ENCODE data around the gene DIS3L2.

The DIS3L2 gene

DNA sequence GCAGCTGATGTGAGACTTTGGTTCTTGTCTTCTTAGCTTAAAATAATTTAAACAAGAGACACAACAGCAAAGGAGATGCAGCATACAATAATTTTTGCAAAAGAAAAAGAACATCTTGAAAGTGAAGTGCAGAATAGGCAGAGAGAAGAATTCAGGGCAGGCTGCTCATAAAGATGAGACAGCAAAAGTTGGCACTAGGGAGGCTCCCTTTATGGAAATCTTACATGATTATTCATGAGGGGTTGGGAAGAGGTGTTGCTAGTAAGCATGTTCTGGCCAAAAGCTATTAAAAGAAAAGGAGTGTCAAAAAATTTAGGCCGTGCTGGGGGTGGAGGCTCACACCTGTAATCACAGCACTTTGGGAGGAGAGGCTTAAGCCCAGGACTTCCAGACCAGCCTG, 412.8 kb downstream of the DIS3L2 start:
- no peak overlapping the region for H3K27ac ChIP-seq (ENCODE audit: poor library complexity, severe bottlenecking)
- H3K4me1 ChIP-seq (ENCODE audit: insufficient read depth, poor library complexity, severe bottlenecking), result peaks cover 4% of the 10 kb centered on the region
- no peak for ATAC-seq (ENCODE audit: low read depth)

DNA sequence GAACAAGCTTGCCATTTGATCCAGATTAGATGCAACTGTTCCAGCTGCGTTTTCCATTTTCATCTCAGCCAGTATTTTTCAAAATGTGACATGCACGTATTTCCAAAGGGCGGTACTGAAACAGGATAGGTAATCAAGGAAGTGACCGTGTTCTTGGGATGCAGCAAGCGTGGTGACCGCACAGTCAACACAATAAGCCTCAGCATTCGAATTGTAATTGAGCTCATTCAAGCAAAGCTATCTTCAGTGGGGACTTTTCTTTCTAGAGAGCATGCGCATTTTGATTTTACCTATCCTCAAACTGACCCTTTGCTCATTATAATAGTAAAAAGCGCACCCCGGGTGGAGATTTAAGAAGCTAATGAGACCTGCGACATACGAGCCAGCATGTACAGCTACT, 413.7 kb downstream of the DIS3L2 start:
- peaks cover 4% of the 10 kb centered on the region for H3K4me1 ChIP-seq (ENCODE audit: insufficient read depth, poor library complexity, severe bottlenecking)
- no peaks in the 10 kb centered on the region for H3K9me3 ChIP-seq (ENCODE audit: severe bottlenecking)
- DNase-seq (ENCODE audit: low spot score) (peak; percentile 9), ATAC-seq (ENCODE audit: low read depth) (no peak)
- TF ChIP-seq, protein P1, sequence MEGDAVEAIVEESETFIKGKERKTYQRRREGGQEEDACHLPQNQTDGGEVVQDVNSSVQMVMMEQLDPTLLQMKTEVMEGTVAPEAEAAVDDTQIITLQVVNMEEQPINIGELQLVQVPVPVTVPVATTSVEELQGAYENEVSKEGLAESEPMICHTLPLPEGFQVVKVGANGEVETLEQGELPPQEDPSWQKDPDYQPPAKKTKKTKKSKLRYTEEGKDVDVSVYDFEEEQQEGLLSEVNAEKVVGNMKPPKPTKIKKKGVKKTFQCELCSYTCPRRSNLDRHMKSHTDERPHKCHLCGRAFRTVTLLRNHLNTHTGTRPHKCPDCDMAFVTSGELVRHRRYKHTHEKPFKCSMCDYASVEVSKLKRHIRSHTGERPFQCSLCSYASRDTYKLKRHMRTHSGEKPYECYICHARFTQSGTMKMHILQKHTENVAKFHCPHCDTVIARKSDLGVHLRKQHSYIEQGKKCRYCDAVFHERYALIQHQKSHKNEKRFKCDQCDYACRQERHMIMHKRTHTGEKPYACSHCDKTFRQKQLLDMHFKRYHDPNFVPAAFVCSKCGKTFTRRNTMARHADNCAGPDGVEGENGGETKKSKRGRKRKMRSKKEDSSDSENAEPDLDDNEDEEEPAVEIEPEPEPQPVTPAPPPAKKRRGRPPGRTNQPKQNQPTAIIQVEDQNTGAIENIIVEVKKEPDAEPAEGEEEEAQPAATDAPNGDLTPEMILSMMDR (IDR thresholded peaks at IDR 0.05; ENCODE audit: poor library complexity, severe bottlenecking), result no peak
- no peak overlapping the region for H3K27ac ChIP-seq (ENCODE audit: poor library complexity, severe bottlenecking)
- H3K4me3 ChIP-seq (ENCODE audit: severe bottlenecking), result no peak overlapping the region
- no peaks in the 10 kb centered on the region for H3K36me3 ChIP-seq (ENCODE audit: low read depth)
- H3K27me3 ChIP-seq (ENCODE audit: insufficient read depth, poor library complexity, severe bottlenecking), result no peaks in the 10 kb centered on the region

More for the DNA sequence above, 412.8 kb downstream of the DIS3L2 start:
- Histone ChIP-seq H3K27me3 (ENCODE audit: insufficient read depth, poor library complexity, severe bottlenecking) (no peaks in the 10 kb centered on the region), H3K4me3 (ENCODE audit: severe bottlenecking) (no peak overlapping the region), H3K36me3 (ENCODE audit: low read depth) (no peaks in the 10 kb centered on the region), H3K9me3 (ENCODE audit: severe bottlenecking) (no peaks in the 10 kb centered on the region)
- TF ChIP-seq, protein P1 (IDR thresholded peaks at IDR 0.05; ENCODE audit: poor library complexity, severe bottlenecking), result no peak
- DNase-seq (ENCODE audit: low spot score), result no peak

DNA sequence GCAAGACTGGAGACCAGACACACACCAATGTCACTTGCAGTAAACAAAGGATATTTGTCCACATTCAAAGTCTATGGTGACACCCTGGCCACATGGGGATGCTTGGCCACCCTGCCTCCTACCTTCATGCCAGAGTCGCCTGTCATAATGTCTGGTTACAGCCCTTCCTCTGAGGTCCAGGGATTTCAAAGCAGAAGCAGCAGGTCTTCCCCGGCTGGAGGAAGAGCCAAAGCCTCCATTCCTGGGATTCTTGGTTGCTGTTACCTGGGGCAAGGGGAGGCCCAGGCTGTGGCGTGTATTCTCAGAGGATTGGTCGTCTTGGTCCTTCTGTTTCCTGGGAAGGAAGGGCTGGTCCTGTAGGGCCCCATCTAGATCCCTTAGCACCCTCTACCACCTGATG, 414.7 kb downstream of the DIS3L2 start:
- ATAC-seq (ENCODE audit: low read depth), result no peak
- Histone ChIP-seq H3K27ac (ENCODE audit: poor library complexity, severe bottlenecking) (no peak overlapping the region), H3K4me3 (ENCODE audit: severe bottlenecking) (no peak overlapping the region), H3K4me1 (ENCODE audit: insufficient read depth, poor library complexity, severe bottlenecking) (peaks cover 4% of the 10 kb centered on the region), H3K9me3 (ENCODE audit: severe bottlenecking) (no peaks in the 10 kb centered on the region), H3K36me3 (ENCODE audit: low read depth) (no peaks in the 10 kb centered on the region), H3K27me3 (ENCODE audit: insufficient read depth, poor library complexity, severe bottlenecking) (no peaks in the 10 kb centered on the region)
- TF ChIP-seq, protein P1 (IDR thresholded peaks at IDR 0.05; ENCODE audit: poor library complexity, severe bottlenecking), result no peak
- DNase-seq (ENCODE audit: low spot score), result peak; percentile 12

DNA sequence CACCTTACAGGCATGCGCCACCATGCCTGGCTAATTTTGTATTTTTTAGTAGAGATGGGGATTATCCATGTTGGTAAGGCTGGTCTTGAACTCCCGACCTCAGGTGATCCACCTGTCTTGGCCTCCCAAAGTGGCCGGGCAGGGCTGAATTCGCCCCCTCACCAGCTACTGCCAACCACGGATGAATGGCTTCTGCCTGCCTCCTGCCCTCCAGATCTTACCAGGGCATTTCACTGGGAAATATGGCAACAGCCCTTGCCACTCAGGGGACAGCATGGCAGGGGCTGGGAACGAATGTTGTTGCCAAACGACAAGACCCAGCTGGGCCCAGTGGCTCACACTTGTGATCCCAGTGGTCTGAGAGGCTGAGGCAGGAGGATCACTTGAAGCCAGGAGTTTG, 415.2 kb downstream of the DIS3L2 start:
- DNase-seq (ENCODE audit: low spot score), result peak; percentile 32
- H3K4me1 ChIP-seq (ENCODE audit: insufficient read depth, poor library complexity, severe bottlenecking), result peaks cover 4% of the 10 kb centered on the region
- TF ChIP-seq, protein P1 (IDR thresholded peaks at IDR 0.05; ENCODE audit: poor library complexity, severe bottlenecking), result no peak
- H3K27me3 ChIP-seq (ENCODE audit: insufficient read depth, poor library complexity, severe bottlenecking), result peaks cover 2% of the 10 kb centered on the region
- H3K27ac ChIP-seq (ENCODE audit: poor library complexity, severe bottlenecking), result no peak overlapping the region
- H3K4me3 ChIP-seq (ENCODE audit: severe bottlenecking), result no peak overlapping the region
- H3K36me3 ChIP-seq (ENCODE audit: low read depth), result no peaks in the 10 kb centered on the region
- H3K9me3 ChIP-seq (ENCODE audit: severe bottlenecking), result no peaks in the 10 kb centered on the region
- ATAC-seq (ENCODE audit: low read depth), result no peak

DNA sequence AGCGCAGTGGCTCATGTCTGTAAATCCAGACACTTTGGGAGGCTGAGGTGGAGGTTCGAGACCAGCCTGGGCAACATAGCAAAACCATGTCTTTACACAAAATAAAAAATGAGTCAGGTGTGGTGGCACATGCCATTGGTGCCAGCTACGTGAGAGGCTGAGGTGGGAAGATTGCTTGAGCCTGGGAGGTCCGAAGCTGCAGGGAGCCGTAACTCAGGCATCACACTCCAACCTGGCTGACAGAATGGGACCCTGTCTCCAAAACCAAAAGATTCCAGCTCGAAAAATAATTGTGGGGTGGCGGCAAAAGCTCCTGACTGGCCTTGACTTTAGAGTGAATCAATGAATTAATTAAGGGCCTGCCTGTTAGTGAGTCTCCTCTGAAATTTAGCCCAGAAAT, 415.8 kb downstream of the DIS3L2 start:
- Histone ChIP-seq H3K4me3 (ENCODE audit: severe bottlenecking) (no peak overlapping the region), H3K27ac (ENCODE audit: poor library complexity, severe bottlenecking) (no peak overlapping the region), H3K9me3 (ENCODE audit: severe bottlenecking) (no peaks in the 10 kb centered on the region), H3K27me3 (ENCODE audit: insufficient read depth, poor library complexity, severe bottlenecking) (peaks cover 7% of the 10 kb centered on the region), H3K4me1 (ENCODE audit: insufficient read depth, poor library complexity, severe bottlenecking) (peaks cover 4% of the 10 kb centered on the region), H3K36me3 (ENCODE audit: low read depth) (no peaks in the 10 kb centered on the region)
- TF ChIP-seq, protein P1 (IDR thresholded peaks at IDR 0.05; ENCODE audit: poor library complexity, severe bottlenecking), result no peak
- DNase-seq (ENCODE audit: low spot score), result peak; percentile 2
- ATAC-seq (ENCODE audit: low read depth), result no peak
